Heart left ventricle (tissue), 16 donors: ENCODE results near the gene SH3BGR. TPM values are rescaled to one million over a fixed set of nuclear protein-coding genes. Genes with fewer than 3 reads are reported as not detected.

Experiments used
- ATAC-seq, 4 donors: fragments of 200-7000 bp; cut with Tn5 transposase; one replicate each; pipeline ENCODE4 v1.9.1; 2020 to 2022; ENCODE audit warnings: moderate library complexity in 4 of 4, mild to moderate bottlenecking in 3 of 4, moderate number of reproducible peaks in 1 of 4
- DNase-seq, 5 donors: peaks; one replicate each; pipeline ENCODE4 v3.0.0-alpha.2; 2020
- H3K27ac ChIP-seq, 12 donors: fragments of 200-600 bp; sonication (generic) in 4 of 12; one replicate each; pipeline versions ENCODE4 v1.5.0 to v1.8.0; 2016 to 2022; ENCODE audit warnings: mild to moderate bottlenecking in 2 of 12
- H3K27me3 ChIP-seq, 9 donors: fragments of 200-600 bp; sonication (generic) in 2 of 9; one replicate each; pipeline versions ENCODE4 v1.5.1 to v1.8.0; 2016 to 2022; ENCODE audit warnings: mild to moderate bottlenecking in 3 of 9
- H3K36me3 ChIP-seq, 9 donors: fragments of 200-600 bp; sonication (generic) in 2 of 9; one replicate each; pipeline versions ENCODE4 v1.5.0 to v1.8.0; 2018 to 2022; ENCODE audit warnings: mild to moderate bottlenecking in 2 of 9
- H3K4me1 ChIP-seq, 12 donors: fragments of 200-600 bp; sonication (generic) in 4 of 12; one replicate each; pipeline versions ENCODE4 v1.5.0 to v1.8.0; 2016 to 2022; ENCODE audit warnings: mild to moderate bottlenecking in 3 of 12
- H3K4me3 ChIP-seq, 12 donors: fragments of 200-600 bp; sonication (generic) in 4 of 12; one replicate each; pipeline versions ENCODE4 v1.5.0 to v1.8.0; 2017 to 2022; ENCODE audit warnings: mild to moderate bottlenecking in 9 of 12, moderate library complexity in 4 of 12
- H3K9me3 ChIP-seq, 12 donors: fragments of 200-600 bp; sonication (generic) in 4 of 12; one replicate each; pipeline versions ENCODE4 v1.5.0 to v1.8.0; 2016 to 2022; ENCODE audit warnings: mild to moderate bottlenecking in 1 of 12
- POLR2A ChIP-seq, 2 donors: fragments of 450-650 bp; IDR thresholded peaks; one replicate each; pipeline ENCODE4 v1.6.1; 2017; ENCODE audit warnings: antibody characterized with exemption in 2 of 2, mild to moderate bottlenecking in 2 of 2, moderate library complexity in 2 of 2
- WGBS, 4 donors: extraction: QIAGEN DNeasy Blood & Tissue Kit in 2 of 4; methylation state at CpG; one replicate each; pipeline versions ENCODE4 v1.1.5 to v1.1.7; 2013 to 2018; 5-methylcytosine and 5-hydroxymethylcytosine counted together
- intact Hi-C, 10 donors: fragments of 100-400 bp; cut with DNase I; formaldehyde crosslinking; loops; one replicate each; pipeline versions ENCODE4 v1.11.1 to v1.14.2; 2022
- polyA plus RNA-seq, 2 donors: library from polyadenylated mRNA; stranded (reverse); fragments of 200-250 nt; gene quantifications; one replicate each; pipeline ENCODE4 v1.2.3, GENCODE V29; 2013
- total RNA-seq, 9 donors: library from RNA; depleted of rRNA in 2 of 9; stranded (reverse); fragments of >200 nt in 2 of 9; fragmentation: NEBNext Ultra II Directional in 3 of 9; extraction: Animal tissue kit (Norgen Biotek cat#: 25700) in 3 of 9; gene quantifications; one replicate each; pipeline versions ENCODE4 v1.1.0 to v1.2.4, GENCODE V29; 2016 to 2023
- TF ChIP-seq, protein P1 (sequence below), 12 donors: fragments of 200-600 bp; sonication (generic) in 4 of 12; IDR thresholded peaks; one replicate each; pipeline versions ENCODE4 v1.5.0 to v1.8.0; 2018 to 2022; ENCODE audit warnings: antibody characterized with exemption in 12 of 12, mild to moderate bottlenecking in 5 of 12
- donor health status: ischemic (EF 13 %, LVEDD 7.1; RV severe dilation, severe dysfunction).
- donor health status: healthy with polysubstance abuse.
- donor health status: DM: no; HTN: yes; CAD: no.
- donor health status: DM: no; HTN: no; CAD: no.
- donor health status: ischemic (EF 25% LVEDD 6.9; RV normal size, moderate dysfunction).
- donor health status: ischemic (EF 25% LVEDD 5.7; RV mildly dilated, moderate dysfunction).
- donor health status: healthy.
- donor health status: DM: yes; HTN: yes; CAD: no.
- donor health status: ischemic (EF 35%, LVEDD 5.7; RV mildly dilated, moderate dysfunction).
- donor health status: nonischemic (EF 11% LVEDD 7.7; RV severe dilation, severe dysfunction).
- donor health status: DM: yes; HTN: yes; CAD: no.
- donor health status: PGD.
- donor health status: ischemic (EF 29% LVEDD 5.4; RV normal size, mild dysfunction).
- donor health status: nonischemic (EF 23%, LVEDD 6.1; RV moderate dilation, normal function).

Gene SH3BGR
- total and polyA plus RNA-seq, 11 donors, result 52.1 to 357 (median 135) TPM

DNA sequence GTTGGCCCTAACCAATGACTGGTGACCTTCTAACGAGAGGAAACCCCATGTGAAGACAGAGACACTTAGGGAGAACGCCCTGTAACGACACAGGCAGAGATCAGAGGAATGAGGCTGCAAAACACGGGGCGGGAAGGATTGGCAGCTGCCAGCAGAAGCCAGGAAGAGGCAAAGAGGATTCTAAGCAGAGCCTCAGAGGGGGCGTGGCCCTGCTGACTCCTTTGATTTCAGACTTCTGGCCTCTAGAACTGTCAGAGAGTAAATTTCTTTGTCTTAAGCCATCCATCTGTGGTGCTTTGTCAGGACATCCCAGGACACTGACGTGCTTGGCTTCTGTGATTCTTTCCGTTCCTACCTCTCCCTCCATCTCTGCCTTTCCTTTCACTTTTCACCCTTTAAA, 79.3 kb downstream of the SH3BGR start:
- intact Hi-C loops, result no loop called here
- no peaks in the 10 kb centered on the region for H3K36me3 ChIP-seq
- H3K27ac ChIP-seq, result no peak overlapping the region
- TF ChIP-seq POLR2A (IDR thresholded peaks at IDR 0.05), result no peak
- TF ChIP-seq, protein P1, sequence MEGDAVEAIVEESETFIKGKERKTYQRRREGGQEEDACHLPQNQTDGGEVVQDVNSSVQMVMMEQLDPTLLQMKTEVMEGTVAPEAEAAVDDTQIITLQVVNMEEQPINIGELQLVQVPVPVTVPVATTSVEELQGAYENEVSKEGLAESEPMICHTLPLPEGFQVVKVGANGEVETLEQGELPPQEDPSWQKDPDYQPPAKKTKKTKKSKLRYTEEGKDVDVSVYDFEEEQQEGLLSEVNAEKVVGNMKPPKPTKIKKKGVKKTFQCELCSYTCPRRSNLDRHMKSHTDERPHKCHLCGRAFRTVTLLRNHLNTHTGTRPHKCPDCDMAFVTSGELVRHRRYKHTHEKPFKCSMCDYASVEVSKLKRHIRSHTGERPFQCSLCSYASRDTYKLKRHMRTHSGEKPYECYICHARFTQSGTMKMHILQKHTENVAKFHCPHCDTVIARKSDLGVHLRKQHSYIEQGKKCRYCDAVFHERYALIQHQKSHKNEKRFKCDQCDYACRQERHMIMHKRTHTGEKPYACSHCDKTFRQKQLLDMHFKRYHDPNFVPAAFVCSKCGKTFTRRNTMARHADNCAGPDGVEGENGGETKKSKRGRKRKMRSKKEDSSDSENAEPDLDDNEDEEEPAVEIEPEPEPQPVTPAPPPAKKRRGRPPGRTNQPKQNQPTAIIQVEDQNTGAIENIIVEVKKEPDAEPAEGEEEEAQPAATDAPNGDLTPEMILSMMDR (IDR thresholded peaks at IDR 0.05), result no peak
- H3K9me3 ChIP-seq, result no peaks in the 10 kb centered on the region
- 46 to 47% (median 47%) methylated on average over 8 of the region's 8 CpGs for WGBS, 4 donors
- DNase-seq (no peak), ATAC-seq (no peak)
- H3K4me1 ChIP-seq, result peaks cover 0 to 21% (median 12%) of the 10 kb centered on the region in 12 donors
- H3K27me3 ChIP-seq, result no peaks in the 10 kb centered on the region
- H3K4me3 ChIP-seq, result no peak overlapping the region

DNA sequence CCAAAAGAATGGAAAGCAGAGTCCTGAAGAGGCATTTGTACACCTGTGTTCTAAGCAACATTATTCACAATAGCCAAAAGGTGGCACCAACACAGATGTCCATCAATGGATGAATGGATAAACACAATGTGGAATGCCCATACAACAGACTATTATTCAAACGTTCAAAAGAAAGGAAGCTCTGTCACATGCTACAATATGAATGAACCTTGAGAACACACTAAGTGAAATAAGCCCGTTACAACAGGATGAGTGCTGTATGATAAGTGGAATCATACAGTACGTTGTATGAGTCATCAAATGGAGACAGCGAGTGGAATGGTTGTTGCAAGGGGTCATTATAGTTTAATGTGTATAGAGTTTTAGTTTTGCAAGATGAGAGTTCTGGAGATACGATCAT, 80.1 kb downstream of the SH3BGR start:
- intact Hi-C loops, result no loop called here
- no peak for TF ChIP-seq POLR2A (IDR thresholded peaks at IDR 0.05)
- TF ChIP-seq, protein P1 (IDR thresholded peaks at IDR 0.05), result no peak
- 59 to 69% (median 61%) methylated on average over 4 to 5 of the region's 5 CpGs for whole genome bisulfite sequencing, 4 donors

DNA sequence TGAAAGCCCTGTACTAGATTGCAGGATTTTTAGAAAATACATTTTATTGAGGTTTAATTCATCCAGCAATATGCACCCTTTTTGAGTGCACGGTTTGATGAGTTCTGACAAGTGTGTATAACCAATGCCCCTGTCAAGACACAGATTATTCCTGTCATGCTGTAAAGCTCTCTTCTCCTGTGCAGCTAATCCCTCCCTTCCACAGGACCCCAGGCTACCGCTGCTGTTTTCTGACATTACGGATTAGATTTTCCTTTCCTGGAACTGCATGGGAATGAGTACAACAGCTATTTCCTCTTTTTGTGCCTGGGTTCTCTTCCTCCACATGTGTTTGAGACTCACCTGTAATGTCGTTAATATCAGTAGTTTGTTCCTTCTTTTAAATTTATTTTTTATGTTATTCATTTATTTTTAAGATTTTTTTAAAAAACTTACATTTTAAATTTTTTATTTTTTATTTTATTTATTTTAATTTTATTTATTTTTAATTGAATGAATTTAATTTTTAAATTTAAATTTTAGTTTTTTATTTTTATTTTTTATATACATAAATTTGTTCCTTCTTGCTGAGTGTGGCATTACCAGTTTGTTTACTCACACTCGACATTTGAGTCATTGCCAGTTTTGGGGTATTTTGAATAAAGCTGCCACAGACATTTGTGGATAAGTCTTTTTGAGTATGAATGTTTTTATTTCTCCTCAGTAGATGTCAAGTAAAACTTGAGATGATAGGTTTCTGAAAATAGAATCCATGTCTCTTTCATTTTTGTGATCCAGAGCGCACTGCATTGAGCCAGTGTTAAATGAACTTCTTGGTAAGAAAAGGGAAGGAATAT, 82.0 kb downstream of the SH3BGR start:
- TF ChIP-seq, protein P1 (IDR thresholded peaks at IDR 0.05), result no peak
- no peak for TF ChIP-seq POLR2A (IDR thresholded peaks at IDR 0.05)
- no peaks in the 10 kb centered on the region for H3K36me3 ChIP-seq

More for the DNA sequence above, 80.1 kb downstream of the SH3BGR start:
- no peak for ATAC-seq
- no peak overlapping the region for H3K27ac ChIP-seq
- H3K36me3 ChIP-seq, result no peaks in the 10 kb centered on the region
- H3K4me3 ChIP-seq, result no peak overlapping the region
- H3K27me3 ChIP-seq, result no peaks in the 10 kb centered on the region
- peaks cover 0 to 21% (median 12%) of the 10 kb centered on the region in 12 donors for H3K4me1 ChIP-seq
- no peaks in the 10 kb centered on the region for H3K9me3 ChIP-seq
- no peak for DNase-seq

DNA sequence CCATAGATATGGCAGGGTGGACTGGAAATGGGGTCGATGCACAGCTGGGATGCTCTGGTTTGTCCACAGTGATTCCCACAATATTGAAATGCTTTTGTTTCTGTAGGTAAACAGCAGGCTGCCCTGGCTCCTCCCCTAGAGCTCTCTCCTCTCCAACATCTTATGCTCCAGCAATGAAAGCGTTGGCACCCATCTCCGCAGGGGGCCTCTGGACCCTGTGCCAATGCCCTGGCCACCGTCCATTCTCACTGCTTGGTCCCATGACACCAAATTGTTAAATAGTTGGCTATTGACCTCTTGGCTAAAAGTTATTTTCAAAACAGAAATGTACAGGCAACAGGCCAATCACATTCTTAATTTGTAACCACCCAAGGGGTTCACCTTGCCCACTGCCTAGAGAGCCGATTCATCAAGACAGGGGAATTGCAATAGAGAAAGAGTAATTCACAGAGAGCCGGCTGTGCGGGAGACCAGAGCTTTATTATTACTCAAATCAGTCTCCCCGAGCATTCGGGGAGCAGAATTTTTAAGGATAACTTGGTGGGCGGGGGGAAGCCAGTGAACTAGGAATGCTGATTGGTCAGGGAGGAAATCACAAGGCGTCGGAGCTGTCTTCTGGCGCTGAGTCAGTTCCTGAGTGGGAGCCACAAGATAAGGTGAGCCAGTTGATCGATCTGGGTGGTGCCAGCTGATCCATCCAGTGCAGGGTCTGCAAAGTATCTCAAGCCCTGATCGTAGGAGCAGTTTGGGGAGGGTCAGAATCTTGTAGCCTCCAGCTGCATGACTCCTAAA, 84.1 kb downstream of the SH3BGR start:
- Histone ChIP-seq H3K4me1 (no peaks in the 10 kb centered on the region), H3K4me3 (no peak overlapping the region), H3K36me3 (no peaks in the 10 kb centered on the region), H3K9me3 (no peaks in the 10 kb centered on the region), H3K27me3 (no peaks in the 10 kb centered on the region), H3K27ac (no peak overlapping the region)
- intact Hi-C loops, result no loop called here
- TF ChIP-seq POLR2A (IDR thresholded peaks at IDR 0.05), result no peak
- TF ChIP-seq, protein P1 (IDR thresholded peaks at IDR 0.05), result no peak
- DNase-seq, result no peak
- 85 to 88% (median 86%) methylated on average over 15 of the region's 15 CpGs for WGBS, 4 donors
- no peak for ATAC-seq

More for the DNA sequence above, 82.0 kb downstream of the SH3BGR start:
- DNase-seq (no peak), ATAC-seq (no peak)
- intact Hi-C loops, result no loop called here
- WGBS, 4 donors, result 54 to 74% (median 69%) methylated on average over 6 of the region's 6 CpGs
- H3K27ac ChIP-seq, result no peak overlapping the region
- H3K9me3 ChIP-seq, result no peaks in the 10 kb centered on the region
- no peaks in the 10 kb centered on the region for H3K27me3 ChIP-seq
- H3K4me1 ChIP-seq, result peaks cover 0 to 3% (median 0%) of the 10 kb centered on the region in 12 donors
- no peak overlapping the region for H3K4me3 ChIP-seq
